ENCODE results near the gene FBXL16. TPM values are rescaled to one million over a fixed set of nuclear protein-coding genes. Genes with fewer than 3 reads are reported as not detected.

The FBXL16 gene
- total and polyA plus RNA-seq, 9 of the 15 experiments (the other 6 are each of a cell fraction or from before 2014, with no cell fraction given) = 0.21 to 8.2 (median 1.7) TPM

- TF ChIP-seq ZFP91 (CRISPR knock-in tag; IDR thresholded peaks at IDR 0.05) (no peak), ZNF224 (CRISPR knock-in tag; IDR thresholded peaks at IDR 0.05) (no peak), U2AF1 (optimal IDR thresholded peaks at IDR 0.05; ENCODE audit: low read depth, low read length) (peak; percentile 24), ETV5 (CRISPR knock-in tag; IDR thresholded peaks at IDR 0.05; ENCODE audit: low read depth) (peak; percentile 42; the same call in 1 of the 2 replicates), HNRNPL (IDR thresholded peaks at IDR 0.05; ENCODE audit: low read depth, low read length) (no peak; the same call in 1 of the 2 replicates), ZNF134 (CRISPR knock-in tag; conservative IDR thresholded peaks at IDR 0.05) (no peak), MCM3 (IDR thresholded peaks at IDR 0.05) (no peak), MXI1 (IDR thresholded peaks at IDR 0.05; ENCODE audit: low read depth, low read length) (no peak; the same call in 1 of the 2 replicates), SAP30 (IDR thresholded peaks at IDR 0.05; ENCODE audit: borderline replicate concordance, insufficient read depth, low read depth, low read length, poor library complexity, severe bottlenecking) (peak; percentile 80), ZNF584 (CRISPR knock-in tag; IDR thresholded peaks at IDR 0.05; ENCODE audit: low read depth) (no peak), ZNF12 (CRISPR knock-in tag; IDR thresholded peaks at IDR 0.05) (no peak), ZEB2 (IDR thresholded peaks at IDR 0.05) (no peak), FOXK1 (CRISPR knock-in tag; IDR thresholded peaks at IDR 0.05; ENCODE audit: borderline replicate concordance) (no peak), CREBBP (IDR thresholded peaks at IDR 0.05; ENCODE audit: low read depth, low read length) (no peak), MTA3 (IDR thresholded peaks at IDR 0.05; ENCODE audit: borderline replicate concordance) (peak; percentile 65), GTF3C2 (IDR thresholded peaks at IDR 0.05; ENCODE audit: borderline replicate concordance, extremely low read depth, insufficient read length) (no peak), MIER1 (IDR thresholded peaks at IDR 0.05; ENCODE audit: low read depth) (no peak), HDGF (IDR thresholded peaks at IDR 0.05) (no peak), PRDM10 (IDR thresholded peaks at IDR 0.05; ENCODE audit: partially characterized antibody) (peak; percentile 88), NR2C2 (CRISPR knock-in tag; IDR thresholded peaks at IDR 0.05) (no peak), NR2C2 (tag; IDR thresholded peaks at IDR 0.05) (peak; percentile 39; the same call in 1 of the 2 replicates)
Measured at GRCh38 chr16:679814-680624, 25.6 kb downstream of the FBXL16 start, which contains the start of gene STUB1 (continued).

All from K562 (cell line).